ENCODE data around the gene ZSCAN23.

DNA sequence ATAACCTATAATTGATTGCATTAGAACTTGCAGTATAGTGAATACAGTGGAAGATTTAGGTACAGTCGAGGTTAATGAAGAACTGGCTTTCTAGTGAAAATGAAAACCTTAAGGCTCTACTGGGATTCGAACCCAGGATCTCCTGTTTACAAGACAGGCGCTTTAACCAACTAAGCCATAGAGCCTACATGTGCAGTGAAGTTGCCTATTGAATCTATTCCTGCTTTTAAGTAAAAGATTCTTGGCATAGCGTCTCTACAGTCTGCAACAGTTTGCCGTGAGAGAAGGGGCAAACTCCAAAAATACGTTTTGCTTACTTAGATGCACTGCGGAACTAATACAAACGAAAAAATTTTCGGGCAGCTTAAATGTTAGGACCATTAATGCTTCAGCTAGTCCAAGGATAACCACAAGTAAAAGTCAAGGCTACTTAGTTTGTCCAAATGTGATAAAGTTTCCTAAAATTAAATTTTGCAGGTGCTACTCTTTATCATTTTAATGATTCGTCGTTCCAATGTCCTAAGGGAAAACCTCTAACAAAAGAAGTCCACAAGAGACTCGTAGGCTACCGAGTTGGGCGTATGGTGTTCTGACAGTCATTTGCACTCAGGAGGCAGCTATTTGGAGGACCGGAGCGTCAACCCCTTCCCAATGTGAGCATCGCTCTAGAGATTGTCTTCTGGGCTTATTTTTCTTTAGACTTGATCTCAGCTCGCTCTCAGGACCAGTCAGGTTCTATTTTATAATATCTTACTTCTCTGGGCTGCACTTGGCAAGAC is 31.3 kb upstream of the ZSCAN23 start:
- TF ChIP-seq CTCF (conservative IDR thresholded peaks at IDR 0.05; ENCODE audit: low read length) = no peak
- no peak for TF ChIP-seq EZH2phosphoT487 (IDR thresholded peaks at IDR 0.05; ENCODE audit: borderline replicate concordance)
